Mesendoderm (in vitro differentiated cells): Measurements from ENCODE around the gene CXorf38.

Experiments used
- DNase-seq: peaks from one replicate; pipeline ENCODE4 v3.0.0; 2013
- H2AK5ac ChIP-seq: 2 replicates; pipeline ENCODE4 v1.6.1; 2013; ENCODE audit warnings: low read length, inconsistent platforms
- H2BK120ac ChIP-seq: 2 replicates; pipeline ENCODE4 v1.6.1; 2013; ENCODE audit warnings: low read depth, mild to moderate bottlenecking, low read length, moderate library complexity, mixed read lengths
- H2BK15ac ChIP-seq: replicated peaks from 2 replicates; pipeline ENCODE4 v1.6.1; 2013; ENCODE audit warnings: low read depth, mild to moderate bottlenecking, moderate library complexity
- H2BK5ac ChIP-seq: 2 replicates; pipeline ENCODE4 v1.6.1; 2013; ENCODE audit warnings: low read length, inconsistent platforms
- H3K18ac ChIP-seq: 2 replicates; pipeline ENCODE4 v1.6.1; 2013; ENCODE audit warnings: mild to moderate bottlenecking, low read length, mixed read lengths
- H3K23ac ChIP-seq: one replicate; pipeline ENCODE4 v1.6.1; 2013; ENCODE audit warnings: low read length
- H3K27ac ChIP-seq: 2 replicates; pipeline ENCODE4 v1.5.1; 2013; ENCODE audit warnings: low read depth, mild to moderate bottlenecking, inconsistent platforms, low read length, moderate library complexity
- H3K27me3 ChIP-seq: 2 replicates; pipeline ENCODE4 v1.6.1; 2013; ENCODE audit warnings: low read length, control low read depth, mild to moderate bottlenecking, inconsistent platforms; ENCODE audit not compliant: insufficient read depth, poor library complexity
- H3K36me3 ChIP-seq: 2 replicates; pipeline ENCODE4 v1.6.1; 2013; ENCODE audit warnings: low read length, inconsistent platforms; ENCODE audit not compliant: control insufficient read depth, insufficient read depth
- H3K4ac ChIP-seq: one replicate; pipeline ENCODE4 v1.6.1; 2013; ENCODE audit warnings: low read depth, mild to moderate bottlenecking, low read length, moderate library complexity
- H3K4me1 ChIP-seq: 2 replicates; pipeline ENCODE4 v1.6.1; 2013; ENCODE audit warnings: low read depth, low read length, inconsistent platforms; ENCODE audit not compliant: control insufficient read depth
- H3K4me2 ChIP-seq: 2 replicates; pipeline ENCODE4 v1.6.1; 2013; ENCODE audit warnings: low read length
- H3K4me3 ChIP-seq: 2 replicates; pipeline ENCODE4 v1.5.1; 2013; ENCODE audit warnings: mild to moderate bottlenecking, low read length
- H3K56ac ChIP-seq: one replicate; pipeline ENCODE4 v1.6.1; 2013; ENCODE audit warnings: low read length
- H3K79me1 ChIP-seq: 2 replicates; pipeline ENCODE4 v1.6.1; 2013; ENCODE audit warnings: low read length, inconsistent platforms
- H3K79me2 ChIP-seq: 2 replicates; pipeline ENCODE4 v1.6.1; 2013; ENCODE audit warnings: mild to moderate bottlenecking, low read length; ENCODE audit not compliant: control insufficient read depth, insufficient read depth
- H3K9ac ChIP-seq: 2 replicates; pipeline ENCODE4 v1.6.1; 2013; ENCODE audit warnings: low read length, inconsistent platforms
- H4K5ac ChIP-seq: one replicate; pipeline ENCODE4 v1.6.1; 2013; ENCODE audit warnings: low read length
- H4K8ac ChIP-seq: one replicate; pipeline ENCODE4 v1.6.1; 2013; ENCODE audit warnings: low read depth, mild to moderate bottlenecking, control low read depth, low read length, moderate library complexity
- WGBS: extraction: QIAGEN DNeasy Blood & Tissue Kit; methylation state at CpG from one replicate; pipeline ENCODE4 v1.1.7; 2013; ENCODE audit warnings: low lambda C conversion rate, missing lambda C conversion rate; ENCODE audit not compliant: insufficient coverage; ENCODE audit errors: extremely low coverage; 5-methylcytosine and 5-hydroxymethylcytosine counted together

Gene CXorf38

GRCh38 chrX:40628506-40628905 lies 18.9 kb downstream of the CXorf38 start:
- Histone ChIP-seq H3K4me1 (no peaks in the 10 kb centered on the region), H3K9ac (no peak overlapping the region), H3K56ac (no peak overlapping the region), H3K36me3 (no peaks in the 10 kb centered on the region), H2BK120ac (no peak overlapping the region), H4K8ac (no peak overlapping the region), H4K5ac (no peak overlapping the region), H3K4me3 (no peak overlapping the region), H3K27me3 (no peaks in the 10 kb centered on the region), H3K79me2 (no peaks in the 10 kb centered on the region), H3K18ac (no peak overlapping the region), H3K79me1 (no peaks in the 10 kb centered on the region), H2BK15ac (no peak overlapping the region), H3K27ac (no peak overlapping the region), H2AK5ac (no peak overlapping the region), H3K23ac (no peak overlapping the region), H2BK5ac (no peak overlapping the region), H3K4me2 (no peak overlapping the region), H3K4ac (no peak overlapping the region)
- 100% methylated on average over 1 of the region's 5 CpGs for WGBS
- no peak for DNase-seq

GRCh38 chrX:40625294-40625693 lies 22.1 kb downstream of the CXorf38 start:
- Histone ChIP-seq H3K23ac (no peak overlapping the region), H4K5ac (no peak overlapping the region), H3K4ac (no peak overlapping the region), H3K4me2 (no peak overlapping the region), H3K56ac (no peak overlapping the region), H4K8ac (no peak overlapping the region), H2BK120ac (no peak overlapping the region), H3K79me2 (no peaks in the 10 kb centered on the region), H3K4me3 (no peak overlapping the region), H3K4me1 (no peaks in the 10 kb centered on the region), H2BK5ac (no peak overlapping the region), H2AK5ac (no peak overlapping the region), H3K27ac (no peak overlapping the region), H3K27me3 (no peaks in the 10 kb centered on the region), H3K9ac (no peak overlapping the region), H3K18ac (no peak overlapping the region), H2BK15ac (no peak overlapping the region), H3K79me1 (no peaks in the 10 kb centered on the region), H3K36me3 (no peaks in the 10 kb centered on the region)
- no peak for DNase-seq
- WGBS = no CpG with 5 or more reads among the region's 4 CpGs

- no peak overlapping the region for H3K4me3 ChIP-seq
- no CpG with 5 or more reads among the region's 32 CpGs for WGBS
- H3K36me3 ChIP-seq = no peaks in the 10 kb centered on the region
- H3K9ac ChIP-seq = no peak overlapping the region
- no peak overlapping the region for H3K4me2 ChIP-seq
- no peak overlapping the region for H2BK15ac ChIP-seq
- no peak overlapping the region for H3K4ac ChIP-seq
- no peak overlapping the region for H4K5ac ChIP-seq
- H2BK5ac ChIP-seq = no peak overlapping the region
- H3K79me2 ChIP-seq = no peaks in the 10 kb centered on the region
- no peak overlapping the region for H2AK5ac ChIP-seq
- no peaks in the 10 kb centered on the region for H3K79me1 ChIP-seq
- no peak overlapping the region for H2BK120ac ChIP-seq
- no peak overlapping the region for H3K27ac ChIP-seq
- no peak overlapping the region for H3K23ac ChIP-seq
- H4K8ac ChIP-seq = no peak overlapping the region
- no peak for DNase-seq
- no peaks in the 10 kb centered on the region for H3K4me1 ChIP-seq
- H3K56ac ChIP-seq = no peak overlapping the region
- H3K18ac ChIP-seq = no peak overlapping the region
- H3K27me3 ChIP-seq = no peaks in the 10 kb centered on the region
These were observed 23.7 kb downstream of the CXorf38 start for GRCh38 chrX:40623665-40624064.

- Histone ChIP-seq H3K27me3 (no peaks in the 10 kb centered on the region), H3K4me3 (no peak within 1 kb of the TSS), H3K56ac (no peak within 1 kb of the TSS), H2BK120ac (no peak within 1 kb of the TSS), H3K4me2 (no peak within 1 kb of the TSS), H2BK15ac (no peak within 1 kb of the TSS), H3K4me1 (no peaks in the 10 kb centered on the region), H3K18ac (no peak within 1 kb of the TSS), H3K9ac (no peak within 1 kb of the TSS), H4K5ac (no peak within 1 kb of the TSS), H3K36me3 (no peaks in the 10 kb centered on the region), H3K27ac (no peak within 1 kb of the TSS), H2BK5ac (no peak within 1 kb of the TSS), H2AK5ac (no peak within 1 kb of the TSS), H3K4ac (no peak within 1 kb of the TSS), H3K79me2 (no peaks in the 10 kb centered on the region), H3K23ac (no peak within 1 kb of the TSS), H3K79me1 (no peaks in the 10 kb centered on the region), H4K8ac (no peak within 1 kb of the TSS)
- no peak for DNase-seq
- WGBS = no CpG with 5 or more reads among the region's 38 CpGs
These were observed 24.2 kb downstream of the CXorf38 start, which contains the start of gene MPC1L for GRCh38 chrX:40623139-40623536. MPC1L (plus strand) TSS chrX:40623428; CDS start chrX:40623566, 138 bp downstream.

GRCh38 chrX:40622479-40623138 lies 24.8 kb downstream of the CXorf38 start:
- Histone ChIP-seq H3K23ac (no peak overlapping the region), H3K27me3 (no peaks in the 10 kb centered on the region), H3K4me1 (no peaks in the 10 kb centered on the region)

GRCh38 chrX:40617566-40617965 lies 29.8 kb downstream of the CXorf38 start:
- Histone ChIP-seq H2BK5ac (no peak overlapping the region), H3K4me1 (no peaks in the 10 kb centered on the region), H3K18ac (no peak overlapping the region), H2AK5ac (no peak overlapping the region), H3K9ac (no peak overlapping the region), H4K8ac (no peak overlapping the region), H3K79me1 (no peaks in the 10 kb centered on the region), H3K27me3 (no peaks in the 10 kb centered on the region), H3K4me2 (no peak overlapping the region), H3K23ac (no peak overlapping the region), H3K4ac (no peak overlapping the region), H3K27ac (no peak overlapping the region), H3K56ac (no peak overlapping the region), H3K36me3 (no peaks in the 10 kb centered on the region), H2BK120ac (no peak overlapping the region), H2BK15ac (no peak overlapping the region), H4K5ac (no peak overlapping the region), H3K4me3 (no peak overlapping the region), H3K79me2 (no peaks in the 10 kb centered on the region)
- no CpG with 5 or more reads among the region's 7 CpGs for WGBS
- DNase-seq = no peak

More at GRCh38 chrX:40622479-40623138, 24.8 kb downstream of the CXorf38 start:
- no peak overlapping the region for H2AK5ac ChIP-seq
- no peak overlapping the region for H3K27ac ChIP-seq
- no peak overlapping the region for H3K18ac ChIP-seq
- no peak overlapping the region for H2BK5ac ChIP-seq
- H3K4me3 ChIP-seq = no peak overlapping the region
- H3K4ac ChIP-seq = no peak overlapping the region
- no peak overlapping the region for H3K9ac ChIP-seq
- H4K8ac ChIP-seq = no peak overlapping the region
- no peak overlapping the region for H3K4me2 ChIP-seq
- DNase-seq = no peak
- WGBS = no CpG with 5 or more reads among the region's 18 CpGs
- H3K79me2 ChIP-seq = no peaks in the 10 kb centered on the region
- no peak overlapping the region for H3K56ac ChIP-seq
- no peaks in the 10 kb centered on the region for H3K36me3 ChIP-seq
- H2BK15ac ChIP-seq = no peak overlapping the region
- H2BK120ac ChIP-seq = no peak overlapping the region
- H4K5ac ChIP-seq = no peak overlapping the region
- H3K79me1 ChIP-seq = no peaks in the 10 kb centered on the region
